HG02870 (cell line): ENCODE results near the gene HOXA4.

Source experiments
- ATAC-seq: cut with Tn5 transposase; IDR thresholded peaks from one replicate; pipeline ENCODE4 v1.9.1; 2021; ENCODE audit warnings: mild to moderate bottlenecking, moderate library complexity; ENCODE audit not compliant: unreplicated experiment

HOXA4 gene

DNA sequence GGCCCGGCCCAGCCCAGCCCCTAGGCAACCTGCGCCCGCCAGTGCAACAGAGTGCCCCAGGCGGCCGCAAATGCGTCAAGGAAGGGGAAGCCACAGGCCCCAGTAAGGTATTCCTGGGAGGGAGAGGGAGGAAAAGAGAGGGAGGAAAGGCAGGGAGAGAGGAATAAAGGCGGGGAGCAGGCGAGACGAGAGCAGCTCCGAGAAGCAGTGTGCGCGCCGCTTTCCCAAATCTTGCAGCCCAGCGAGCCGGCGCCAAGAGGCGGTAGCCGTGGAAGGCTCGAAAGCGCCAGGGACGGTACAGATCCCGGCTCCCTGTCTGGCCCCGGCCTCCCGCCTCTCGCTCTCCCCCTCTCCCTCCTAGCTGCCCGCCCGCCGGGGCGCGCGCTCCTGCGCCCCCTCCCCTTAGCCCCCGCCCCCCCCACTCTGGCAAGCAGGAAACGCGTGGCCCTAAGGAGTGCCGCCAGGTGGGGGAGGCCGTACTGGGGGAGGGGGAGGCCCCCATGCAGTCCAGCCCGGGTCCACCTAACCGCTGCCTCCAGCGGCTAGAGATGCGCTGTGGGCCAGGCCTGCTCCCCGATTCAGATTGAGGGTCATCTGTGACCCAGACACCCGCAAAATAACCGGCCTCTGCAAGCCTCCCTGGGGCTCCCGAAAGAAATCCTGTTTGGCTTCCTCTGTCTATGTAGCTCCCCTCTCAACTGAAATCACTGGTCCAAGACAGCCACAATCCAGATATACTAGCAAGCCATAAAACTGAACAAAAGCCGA, 39.3 kb upstream of the HOXA4 start:
- ATAC-seq = no peak

DNA sequence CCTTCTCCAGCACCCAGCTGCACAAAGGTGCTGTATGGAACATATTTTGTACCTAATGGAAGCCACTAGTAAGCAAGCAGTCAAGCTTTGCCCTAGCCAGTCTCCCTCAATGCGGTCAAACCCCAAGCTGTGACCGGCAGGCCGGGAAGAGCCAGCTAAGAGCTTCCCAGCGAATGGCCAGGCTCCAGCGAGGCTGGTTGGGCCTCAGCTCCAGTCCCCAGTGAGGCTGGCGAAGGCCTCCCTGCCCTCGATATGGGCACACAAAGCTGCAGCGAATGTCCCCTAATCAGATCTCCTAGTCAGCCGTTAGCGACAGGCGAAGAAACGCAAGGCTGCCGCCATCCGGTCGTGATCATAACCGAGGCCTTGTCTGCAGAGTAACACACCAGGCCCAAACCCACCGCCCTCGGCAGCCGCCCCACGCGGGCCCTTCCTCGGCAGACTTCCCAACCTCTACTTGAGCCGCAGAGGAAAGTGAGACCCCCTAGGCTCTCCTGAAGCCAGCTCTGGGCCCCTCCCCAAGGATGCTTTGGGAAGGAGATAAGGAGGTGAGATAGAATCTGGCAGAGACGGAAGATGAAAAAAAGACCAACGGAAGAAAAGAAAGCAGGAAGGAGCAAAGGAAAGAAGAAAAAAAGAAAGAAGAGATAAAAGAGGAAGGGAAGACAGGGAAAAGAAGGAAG, 37.8 kb upstream of the HOXA4 start:
- no peak for ATAC-seq

- ATAC-seq = no peak
Measured at GRCh38 chr7:27167916-27168264, 37.3 kb upstream of the HOXA4 start.

- no peak for ATAC-seq
Measured at GRCh38 chr7:27166531-27167505, 36.3 kb upstream of the HOXA4 start.

DNA sequence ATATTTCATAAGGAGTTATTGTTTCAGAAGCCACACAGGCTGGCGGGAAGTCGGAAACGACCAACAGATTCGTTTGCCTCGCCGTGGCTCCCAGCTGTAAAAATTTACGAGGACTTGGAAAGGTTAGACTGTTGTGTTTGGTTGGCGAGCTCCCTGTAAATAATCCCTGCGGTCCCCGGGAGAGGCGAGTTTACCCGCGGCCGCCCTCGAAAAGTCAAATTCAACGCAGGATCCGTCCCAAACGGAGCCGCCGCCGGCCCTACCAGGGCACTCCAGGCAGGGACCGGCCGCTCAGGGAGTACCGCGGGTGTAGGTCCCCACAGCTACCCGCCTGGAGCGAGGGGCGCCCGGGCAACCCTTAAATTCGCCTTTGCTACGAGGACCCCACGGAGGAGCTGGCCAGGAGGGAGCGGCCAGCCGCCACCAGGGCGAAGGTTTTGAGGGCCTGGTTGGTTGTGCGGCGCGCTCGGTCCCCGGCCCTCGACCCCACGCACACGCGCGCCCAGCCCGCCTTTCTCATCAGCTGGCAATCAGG, 35.5 kb upstream of the HOXA4 start:
- no peak for ATAC-seq

DNA sequence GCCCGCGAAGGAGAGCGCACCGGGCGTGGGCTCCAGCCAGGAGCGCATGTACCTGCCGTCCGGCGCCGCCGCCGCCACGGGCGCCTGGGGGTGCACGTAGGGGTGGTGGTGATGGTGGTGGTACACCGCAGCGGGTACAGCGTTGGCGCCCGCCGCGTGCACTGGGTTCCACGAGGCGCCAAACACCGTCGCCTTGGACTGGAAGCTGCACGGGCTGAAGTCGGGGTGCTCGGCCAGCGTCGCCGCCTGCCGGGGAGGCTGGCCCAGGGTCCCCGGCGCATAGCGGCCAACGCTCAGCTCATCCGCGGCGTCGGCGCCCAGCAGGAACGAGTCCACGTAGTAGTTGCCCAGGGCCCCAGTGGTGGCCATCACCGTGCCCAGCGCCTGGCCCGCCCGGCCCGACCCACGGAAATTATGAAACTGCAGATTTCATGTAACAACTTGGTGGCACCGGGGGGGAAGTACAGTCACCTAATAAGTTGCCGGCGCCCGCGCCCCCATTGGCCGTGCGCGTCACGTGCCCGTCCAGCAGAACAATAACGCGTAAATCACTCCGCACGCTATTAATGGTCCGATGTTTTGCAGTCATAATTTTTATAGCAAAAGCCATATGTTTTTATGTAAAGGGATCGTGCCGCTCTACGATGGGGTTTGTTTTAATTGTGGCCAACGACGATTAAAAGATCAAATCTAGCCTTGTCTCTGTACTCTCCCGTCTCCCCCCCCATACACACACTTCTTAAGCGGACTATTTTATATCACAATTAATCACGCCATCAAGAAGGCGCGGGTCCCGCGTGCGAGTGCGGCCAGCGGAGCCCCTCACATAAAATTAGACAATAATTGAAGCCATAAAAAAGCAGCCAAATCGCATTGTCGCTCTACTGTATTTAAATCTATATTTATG, 34.8 kb upstream of the HOXA4 start, which contains the start of gene HOXA9:
HOXA9 (minus strand) TSS at position 449 of the 907 bp plus-strand sequence; CDS start at position 369, 80 bp downstream.
- ATAC-seq = no peak

- no peak for ATAC-seq
Measured at GRCh38 chr7:27164367-27165088, 34.0 kb upstream of the HOXA4 start.

DNA sequence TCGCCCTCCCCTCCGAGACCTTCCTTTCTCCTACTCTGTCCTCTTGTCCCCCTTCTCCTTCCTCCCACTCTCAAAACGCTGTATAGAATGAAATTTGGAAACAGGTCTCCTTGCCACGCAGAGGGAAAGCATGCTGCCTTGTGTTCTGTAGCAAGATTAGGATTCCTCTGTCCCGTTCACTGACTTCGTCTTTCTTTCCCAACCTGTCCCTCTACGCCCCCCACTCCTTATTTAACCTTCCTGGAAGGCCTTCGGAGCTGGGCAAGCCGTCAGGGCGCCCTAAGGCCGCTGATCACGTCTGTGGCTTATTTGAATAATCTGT, 33.4 kb upstream of the HOXA4 start:
- ATAC-seq = no peak

- ATAC-seq = no peak
Measured at GRCh38 chr7:27163288-27164044, 32.9 kb upstream of the HOXA4 start.

- ATAC-seq = no peak
Measured at GRCh38 chr7:27162561-27163287, 32.2 kb upstream of the HOXA4 start.

DNA sequence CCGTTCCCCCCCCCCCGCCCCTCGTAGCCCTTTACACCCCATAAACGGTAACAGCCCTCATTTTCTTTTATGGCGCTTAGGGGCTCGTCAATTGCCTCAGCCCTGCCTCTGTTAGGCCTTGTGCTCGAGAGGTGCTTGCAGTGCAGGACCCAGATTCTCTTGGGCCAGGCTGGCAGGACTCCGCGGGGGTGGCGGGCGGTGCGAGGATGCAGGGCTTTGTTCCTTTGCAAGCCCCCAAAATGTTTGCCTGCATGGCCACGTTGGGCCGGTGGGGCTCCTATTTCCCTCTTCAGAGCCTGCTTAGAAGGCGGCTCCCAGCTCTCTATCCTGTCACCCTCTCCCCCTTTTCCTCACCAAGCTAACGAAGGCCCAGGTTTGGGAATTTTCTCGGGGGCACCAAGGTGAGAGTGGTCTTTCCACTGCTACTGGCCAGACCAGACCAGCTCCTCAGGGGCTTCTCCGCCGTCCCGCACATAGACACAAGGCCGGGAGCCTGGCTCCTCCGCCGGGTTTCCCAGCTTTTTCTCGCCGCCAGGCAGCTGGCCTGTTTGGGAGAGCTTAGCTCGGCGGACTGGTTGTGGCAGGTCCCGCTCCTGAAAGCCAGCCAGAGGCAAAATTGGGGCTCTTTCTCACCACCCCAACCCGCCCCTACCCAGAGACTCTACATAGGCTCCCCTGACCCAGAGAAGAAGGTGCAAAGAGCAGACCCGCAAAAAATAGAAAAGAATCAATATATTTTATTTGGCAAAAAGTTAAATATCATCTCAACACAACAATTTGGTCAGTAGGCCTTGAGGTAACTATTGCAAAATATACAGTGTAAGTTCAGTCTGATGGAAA, 31.4 kb upstream of the HOXA4 start:
- ATAC-seq = no peak

- ATAC-seq = no peak
Measured at GRCh38 chr7:27161214-27161720, 30.7 kb upstream of the HOXA4 start.

DNA sequence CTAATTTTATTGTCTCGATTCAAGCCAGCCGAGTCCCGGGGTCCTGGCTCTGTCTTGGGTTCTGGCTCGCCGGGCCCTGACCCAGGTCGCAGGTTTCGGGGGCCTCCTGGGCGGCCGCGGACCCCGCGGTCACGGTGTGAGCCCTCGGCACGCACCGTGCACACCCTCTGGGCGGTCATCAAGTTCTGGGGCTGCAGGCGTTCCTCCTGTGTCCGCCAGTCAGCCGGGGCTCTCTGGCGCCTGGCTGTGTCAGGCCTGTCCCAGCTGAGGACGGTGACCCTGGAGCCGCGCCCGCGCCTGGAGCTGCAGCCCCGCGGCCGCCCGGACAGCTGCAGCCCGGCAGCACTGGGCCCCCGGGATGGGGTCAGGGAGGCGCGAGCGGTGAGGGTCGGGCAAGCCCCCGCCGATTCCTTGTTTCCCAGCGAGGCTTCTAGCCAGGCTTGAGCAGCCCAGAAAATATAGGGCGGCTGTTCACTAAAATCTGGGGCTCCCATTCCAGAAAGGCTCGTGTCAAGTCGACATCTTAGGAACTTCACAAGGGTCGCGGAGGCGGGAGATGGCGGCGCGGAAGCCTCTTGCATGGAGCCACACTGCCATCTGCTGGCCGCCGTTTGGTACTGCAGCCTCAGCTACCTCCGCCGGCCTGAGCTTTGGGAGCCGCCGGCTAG, 30.1 kb upstream of the HOXA4 start:
- ATAC-seq = peak; percentile 66

GRCh38 chr7:27160145-27160545, 29.6 kb upstream of the HOXA4 start:
- no peak for ATAC-seq

DNA sequence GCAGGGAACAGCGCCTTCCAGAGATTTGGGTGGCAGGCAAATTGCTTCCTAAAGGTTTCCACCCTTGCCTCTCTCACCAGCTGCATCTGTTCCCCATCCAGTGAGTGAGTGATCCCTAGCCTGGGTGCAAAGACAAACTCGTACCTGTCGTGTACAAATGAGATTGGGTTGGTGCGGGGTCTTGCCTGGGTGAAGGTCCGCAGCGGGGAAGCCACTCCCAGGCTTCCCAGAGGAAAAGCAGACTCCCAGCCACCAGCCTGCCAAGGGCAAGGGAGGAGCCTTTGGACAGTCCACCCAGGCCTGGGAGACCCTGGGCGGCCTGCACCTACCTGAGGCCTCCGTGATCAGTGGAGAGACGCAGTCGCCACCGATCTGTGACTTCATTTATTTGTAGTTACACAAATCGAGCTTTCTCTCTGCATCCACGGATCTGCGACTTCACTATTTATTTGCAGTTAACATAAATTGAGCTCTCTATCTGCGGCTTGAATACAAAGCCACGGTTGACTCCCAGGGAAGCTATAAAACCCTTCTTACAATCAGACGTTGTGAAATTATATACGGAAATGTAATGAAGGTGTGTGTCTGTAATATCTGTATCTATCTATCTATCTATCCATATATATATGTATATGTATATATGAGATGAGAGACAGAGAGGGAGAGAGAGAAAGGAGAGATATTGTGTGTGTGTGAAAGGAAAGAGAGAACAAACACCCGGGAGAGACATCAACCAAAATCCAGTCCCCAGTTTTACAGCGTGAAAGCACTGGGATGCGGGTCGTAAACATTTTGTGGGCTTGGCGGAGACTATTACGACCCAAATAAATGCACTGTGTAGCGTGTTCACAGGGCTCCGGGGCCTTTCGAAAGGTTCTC, 28.9 kb upstream of the HOXA4 start:
- no peak for ATAC-seq
